Colon (tissue), 2 donors: ENCODE data around the gene STAB1.

ENCODE experiments used
- FAIRE-seq: peaks from 2 replicates; lab custom pipeline; 2012; peaks lifted over from hg19 to GRCh38; lab: Jason Lieb, UNC
- donor health status: control.
- donor health status: control.

Gene STAB1

DNA sequence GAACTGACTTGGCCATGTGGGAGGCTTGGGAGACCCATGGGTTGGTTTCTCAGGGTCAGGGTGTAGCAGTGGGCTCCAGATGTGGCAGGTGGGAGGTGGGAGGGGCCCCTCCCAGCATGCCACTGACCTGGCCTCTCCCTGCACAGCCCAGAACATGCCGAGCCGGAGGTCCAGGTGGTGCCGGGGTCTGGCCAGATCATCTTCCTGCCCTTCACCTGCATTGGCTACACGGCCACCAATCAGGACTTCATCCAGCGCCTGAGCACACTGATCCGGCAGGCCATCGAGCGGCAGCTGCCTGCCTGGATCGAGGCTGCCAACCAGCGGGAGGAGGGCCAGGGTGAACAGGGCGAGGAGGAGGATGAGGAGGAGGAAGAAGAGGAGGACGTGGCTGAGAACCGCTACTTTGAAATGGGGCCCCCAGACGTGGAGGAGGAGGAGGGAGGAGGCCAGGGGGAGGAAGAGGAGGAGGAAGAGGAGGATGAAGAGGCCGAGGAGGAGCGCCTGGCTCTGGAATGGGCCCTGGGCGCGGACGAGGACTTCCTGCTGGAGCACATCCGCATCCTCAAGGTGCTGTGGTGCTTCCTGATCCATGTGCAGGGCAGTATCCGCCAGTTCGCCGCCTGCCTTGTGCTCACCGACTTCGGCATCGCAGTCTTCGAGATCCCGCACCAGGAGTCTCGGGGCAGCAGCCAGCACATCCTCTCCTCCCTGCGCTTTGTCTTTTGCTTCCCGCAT, 7.9 kb upstream of the STAB1 start:
- FAIRE-seq, result no peak

DNA sequence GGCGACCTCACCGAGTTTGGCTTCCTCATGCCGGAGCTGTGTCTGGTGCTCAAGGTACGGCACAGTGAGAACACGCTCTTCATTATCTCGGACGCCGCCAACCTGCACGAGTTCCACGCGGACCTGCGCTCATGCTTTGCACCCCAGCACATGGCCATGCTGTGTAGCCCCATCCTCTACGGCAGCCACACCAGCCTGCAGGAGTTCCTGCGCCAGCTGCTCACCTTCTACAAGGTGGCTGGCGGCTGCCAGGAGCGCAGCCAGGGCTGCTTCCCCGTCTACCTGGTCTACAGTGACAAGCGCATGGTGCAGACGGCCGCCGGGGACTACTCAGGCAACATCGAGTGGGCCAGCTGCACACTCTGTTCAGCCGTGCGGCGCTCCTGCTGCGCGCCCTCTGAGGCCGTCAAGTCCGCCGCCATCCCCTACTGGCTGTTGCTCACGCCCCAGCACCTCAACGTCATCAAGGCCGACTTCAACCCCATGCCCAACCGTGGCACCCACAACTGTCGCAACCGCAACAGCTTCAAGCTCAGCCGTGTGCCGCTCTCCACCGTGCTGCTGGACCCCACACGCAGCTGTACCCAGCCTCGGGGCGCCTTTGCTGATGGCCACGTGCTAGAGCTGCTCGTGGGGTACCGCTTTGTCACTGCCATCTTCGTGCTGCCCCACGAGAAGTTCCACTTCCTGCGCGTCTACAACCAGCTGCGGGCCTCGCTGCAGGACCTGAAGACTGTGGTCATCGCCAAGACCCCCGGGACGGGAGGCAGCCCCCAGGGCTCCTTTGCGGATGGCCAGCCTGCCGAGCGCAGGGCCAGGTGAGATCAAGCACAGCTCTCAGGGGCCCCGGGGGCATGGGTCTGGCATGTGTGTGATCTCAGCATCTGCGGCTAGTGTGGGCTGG, 7.1 kb upstream of the STAB1 start:
- no peak for FAIRE-seq

- FAIRE-seq, result no peak
These were observed 6.4 kb upstream of the STAB1 start for GRCh38 chr3:52488746-52489145.

- no peak for FAIRE-seq
These were observed 5.7 kb upstream of the STAB1 start for GRCh38 chr3:52489453-52489852.

DNA sequence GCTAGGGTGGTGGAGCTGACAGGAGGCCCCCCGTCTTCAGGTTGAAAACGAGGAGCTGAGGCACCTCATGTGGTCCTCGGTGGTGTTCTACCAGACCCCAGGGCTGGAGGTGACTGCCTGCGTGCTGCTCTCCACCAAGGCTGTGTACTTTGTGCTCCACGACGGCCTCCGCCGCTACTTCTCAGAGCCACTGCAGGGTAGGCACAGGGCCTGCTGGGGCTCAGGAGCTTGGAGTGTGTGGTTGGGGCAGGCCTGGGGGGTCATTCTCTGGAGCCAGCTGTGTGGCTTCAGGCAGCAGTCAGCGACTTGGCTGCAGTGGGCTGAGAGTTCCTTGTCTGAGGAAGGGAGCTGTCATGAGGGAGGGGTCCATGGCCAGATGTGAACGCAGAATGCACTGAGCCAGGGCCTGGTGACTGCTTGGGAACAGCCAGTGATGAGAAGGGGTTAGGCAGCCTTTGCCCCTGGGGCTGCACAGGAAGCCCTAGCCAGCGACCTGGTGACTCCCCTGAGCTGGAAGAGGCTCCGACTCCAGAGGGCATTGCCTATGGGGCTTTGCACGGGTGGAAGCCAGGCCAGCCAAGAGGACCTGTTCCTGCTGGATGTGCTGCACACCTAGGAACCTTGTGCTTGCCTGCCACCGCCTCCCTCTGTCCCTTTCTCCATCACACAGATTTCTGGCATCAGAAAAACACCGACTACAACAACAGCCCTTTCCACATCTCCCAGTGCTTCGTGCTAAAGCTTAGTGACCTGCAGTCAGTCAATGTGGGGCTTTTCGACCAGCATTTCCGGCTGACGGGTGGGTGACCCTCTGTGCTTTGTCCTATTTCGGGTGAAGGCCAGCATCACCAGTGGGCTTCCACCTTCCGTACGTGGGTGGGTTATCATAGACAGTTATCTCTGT, 4.9 kb upstream of the STAB1 start:
- no peak for FAIRE-seq

DNA sequence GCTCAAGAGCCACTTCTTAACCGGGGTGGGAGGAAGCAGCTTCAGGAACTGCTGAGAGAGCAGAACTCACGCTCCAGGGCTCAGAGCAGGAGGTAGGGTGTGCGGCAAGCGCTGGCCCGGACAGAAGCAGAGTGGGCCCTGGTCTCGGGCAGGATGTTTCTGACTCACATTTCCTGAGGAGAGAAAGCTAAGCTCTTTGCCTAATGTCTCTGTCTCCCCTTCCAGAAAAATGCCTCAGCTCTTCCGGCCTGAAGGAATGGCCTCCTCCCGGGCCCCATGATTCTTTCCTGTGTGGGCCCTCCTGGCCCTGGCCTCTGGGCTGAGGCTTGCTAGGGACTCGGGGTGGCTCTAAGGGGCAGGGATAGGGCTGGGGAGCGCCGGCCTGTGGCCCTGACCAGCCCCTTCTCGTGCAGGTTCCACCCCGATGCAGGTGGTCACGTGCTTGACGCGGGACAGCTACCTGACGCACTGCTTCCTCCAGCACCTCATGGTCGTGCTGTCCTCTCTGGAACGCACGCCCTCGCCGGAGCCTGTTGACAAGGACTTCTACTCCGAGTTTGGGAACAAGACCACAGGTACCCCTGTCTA, 4.1 kb upstream of the STAB1 start:
- FAIRE-seq, result no peak

DNA sequence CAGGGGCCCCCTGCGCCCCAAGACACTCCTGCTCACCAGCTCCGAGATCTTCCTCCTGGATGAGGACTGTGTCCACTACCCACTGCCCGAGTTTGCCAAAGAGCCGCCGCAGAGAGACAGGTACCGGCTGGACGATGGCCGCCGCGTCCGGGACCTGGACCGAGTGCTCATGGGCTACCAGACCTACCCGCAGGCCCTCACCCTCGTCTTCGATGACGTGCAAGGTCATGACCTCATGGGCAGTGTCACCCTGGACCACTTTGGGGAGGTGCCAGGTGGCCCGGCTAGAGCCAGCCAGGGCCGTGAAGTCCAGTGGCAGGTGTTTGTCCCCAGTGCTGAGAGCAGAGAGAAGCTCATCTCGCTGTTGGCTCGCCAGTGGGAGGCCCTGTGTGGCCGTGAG, 3.1 kb upstream of the STAB1 start:
- no peak for FAIRE-seq

DNA sequence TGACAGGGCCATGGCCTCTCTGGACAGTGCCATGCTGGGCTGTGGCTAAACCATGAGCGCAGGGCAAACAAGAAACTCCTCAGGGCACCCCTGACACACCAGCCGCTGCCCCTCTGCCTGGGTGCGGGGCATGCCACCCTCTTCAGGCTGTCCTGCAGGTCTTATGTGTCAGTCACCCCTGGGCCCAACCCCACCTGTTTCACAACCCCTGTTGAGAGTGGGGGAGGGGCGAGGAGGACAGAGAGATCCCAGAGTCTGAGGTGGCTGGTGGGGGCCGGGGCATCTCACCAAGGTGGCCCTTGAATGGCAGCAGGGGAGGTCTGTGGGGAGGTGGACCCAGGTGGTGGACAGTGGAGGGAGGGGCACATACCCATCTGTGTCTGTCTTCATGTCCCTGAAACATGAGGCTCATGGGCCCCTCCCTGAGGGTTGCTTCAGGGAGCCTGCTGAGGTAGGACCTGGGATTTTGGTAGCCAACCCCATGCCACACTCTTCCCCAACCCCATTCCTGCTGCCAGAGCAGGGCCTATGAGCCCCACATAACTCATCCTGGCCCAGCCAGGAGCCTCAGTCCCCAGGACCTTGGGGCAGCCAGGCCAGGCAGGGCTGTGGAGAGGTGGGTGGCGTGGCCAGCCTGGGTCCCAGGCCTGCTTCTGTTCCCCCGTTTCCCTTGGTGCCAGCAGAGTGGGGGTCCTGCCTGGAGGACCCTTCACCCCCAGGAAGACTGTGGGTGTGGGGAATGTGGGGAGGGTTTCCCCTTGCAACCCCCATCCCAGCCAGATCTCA, 1.7 kb upstream of the STAB1 start:
- no peak for FAIRE-seq

GRCh38 chr3:52494445-52494844, 693 bp upstream of the STAB1 start:
- no peak for FAIRE-seq

DNA sequence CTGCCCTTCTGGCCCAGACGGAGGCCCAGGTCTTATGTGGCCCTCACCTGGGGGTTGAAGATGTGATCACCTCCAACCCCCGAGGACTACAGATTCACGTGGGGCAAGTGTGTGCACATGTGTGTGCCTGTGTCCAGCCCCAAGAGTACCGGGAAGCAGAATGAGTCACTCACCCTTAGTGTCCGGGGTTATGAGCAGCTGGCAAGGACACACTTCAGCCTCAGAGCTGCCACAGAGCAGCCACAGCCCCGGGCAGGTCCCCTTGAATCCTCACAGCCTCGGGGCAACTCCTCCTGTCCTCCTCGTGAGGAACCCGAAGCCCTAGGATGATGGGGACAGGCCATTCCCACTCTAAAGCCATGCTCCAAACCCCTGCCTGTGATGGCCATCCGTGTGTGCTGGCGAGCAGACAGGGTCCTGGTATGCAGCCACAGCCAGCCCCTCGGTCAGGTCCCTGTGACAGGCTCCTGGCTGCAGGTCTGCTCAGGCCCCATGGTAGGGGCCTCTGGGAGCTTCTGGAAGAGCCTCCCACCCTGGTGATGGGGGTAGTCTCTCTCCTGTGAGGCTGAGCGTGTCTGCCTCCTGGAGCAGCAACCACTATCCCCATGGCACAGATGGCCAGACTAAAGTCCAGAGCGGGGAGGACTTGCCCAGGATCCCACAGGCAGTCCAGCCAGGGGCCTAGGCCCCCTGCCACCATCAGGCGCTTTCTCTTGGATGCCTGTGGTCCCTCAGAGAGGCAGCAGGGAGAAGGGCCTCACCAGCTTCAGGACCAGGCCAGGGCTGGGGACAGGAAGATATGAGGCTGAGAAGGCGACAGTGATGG, 852 bp downstream of the STAB1 start:
- FAIRE-seq, result no peak

GRCh38 chr3:52498137-52499054, 3.3 kb downstream of the STAB1 start:
- no peak for FAIRE-seq

- no peak for FAIRE-seq
These were observed 5.9 kb downstream of the STAB1 start for GRCh38 chr3:52501046-52501445.

- FAIRE-seq, result no peak
These were observed 6.9 kb downstream of the STAB1 start for GRCh38 chr3:52502001-52502400.

DNA sequence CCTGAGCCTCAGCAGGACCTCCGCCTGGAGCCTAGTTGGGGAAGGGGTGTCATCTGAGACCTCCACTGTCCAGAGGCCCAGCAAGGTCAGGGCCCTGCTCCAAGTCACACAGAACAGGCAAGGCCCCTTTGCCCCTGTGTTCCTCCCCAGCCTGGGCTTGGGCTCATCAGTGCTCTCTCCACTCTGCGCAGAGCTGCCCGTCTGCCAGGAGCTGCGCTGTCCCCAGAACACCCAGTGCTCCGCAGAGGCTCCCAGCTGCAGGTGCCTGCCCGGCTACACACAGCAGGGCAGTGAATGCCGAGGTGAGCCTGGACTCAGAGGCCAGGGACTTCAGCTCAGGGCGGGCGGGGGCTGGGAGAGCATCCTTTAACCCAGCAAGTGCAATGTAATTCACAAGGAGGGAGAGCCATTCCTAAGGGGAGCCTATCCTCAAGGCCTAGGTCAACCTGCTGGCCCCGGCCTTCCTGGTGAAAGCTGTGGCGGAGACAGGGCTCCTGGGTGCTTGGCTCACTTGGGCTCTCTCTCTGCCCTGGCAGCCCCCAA, 7.7 kb downstream of the STAB1 start:
- FAIRE-seq, result no peak

DNA sequence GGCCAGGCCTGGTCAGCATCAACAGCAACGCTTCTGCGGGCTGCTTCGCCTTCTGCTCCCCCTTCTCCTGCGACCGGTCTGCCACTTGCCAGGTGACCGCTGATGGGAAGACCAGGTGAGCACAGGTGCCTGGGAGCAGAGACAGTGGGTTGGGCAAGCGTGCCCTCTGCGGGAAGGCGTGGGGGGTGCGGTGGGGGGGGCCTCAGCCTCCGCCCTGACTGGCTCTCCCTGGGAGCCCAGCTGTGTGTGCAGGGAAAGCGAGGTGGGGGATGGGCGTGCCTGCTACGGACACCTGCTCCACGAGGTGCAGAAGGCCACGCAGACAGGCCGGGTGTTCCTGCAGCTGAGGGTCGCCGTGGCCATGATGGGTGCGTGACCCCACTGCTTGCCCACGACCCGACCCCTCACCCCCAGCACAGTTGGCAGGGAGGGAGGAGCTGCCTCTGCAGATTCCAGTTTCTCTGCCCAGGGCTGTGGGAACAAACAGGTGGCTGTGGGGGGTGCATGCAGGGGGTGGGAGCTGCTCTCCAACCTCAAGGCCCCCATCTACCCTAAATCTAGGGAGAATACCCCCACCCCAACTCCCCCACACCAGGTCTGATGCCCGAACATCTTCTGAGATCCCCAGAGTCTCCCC, 8.8 kb downstream of the STAB1 start:
- FAIRE-seq, result no peak

DNA sequence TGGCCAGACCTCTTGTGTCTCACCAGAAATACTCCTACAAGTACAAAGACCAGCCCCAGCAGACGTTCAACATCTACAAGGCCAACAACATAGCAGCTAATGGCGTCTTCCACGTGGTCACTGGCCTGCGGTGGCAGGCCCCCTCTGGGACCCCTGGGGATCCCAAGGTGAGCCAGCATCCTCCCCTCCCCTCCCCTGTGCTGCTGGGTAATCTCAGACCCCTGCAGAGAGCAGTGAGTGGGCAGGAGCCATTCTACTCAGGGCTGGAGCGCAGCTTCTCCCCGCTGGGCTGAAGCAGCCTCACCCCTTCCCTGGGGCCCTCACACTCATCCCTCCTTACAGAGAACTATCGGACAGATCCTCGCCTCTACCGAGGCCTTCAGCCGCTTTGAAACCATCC, 9.8 kb downstream of the STAB1 start:
- no peak for FAIRE-seq

DNA sequence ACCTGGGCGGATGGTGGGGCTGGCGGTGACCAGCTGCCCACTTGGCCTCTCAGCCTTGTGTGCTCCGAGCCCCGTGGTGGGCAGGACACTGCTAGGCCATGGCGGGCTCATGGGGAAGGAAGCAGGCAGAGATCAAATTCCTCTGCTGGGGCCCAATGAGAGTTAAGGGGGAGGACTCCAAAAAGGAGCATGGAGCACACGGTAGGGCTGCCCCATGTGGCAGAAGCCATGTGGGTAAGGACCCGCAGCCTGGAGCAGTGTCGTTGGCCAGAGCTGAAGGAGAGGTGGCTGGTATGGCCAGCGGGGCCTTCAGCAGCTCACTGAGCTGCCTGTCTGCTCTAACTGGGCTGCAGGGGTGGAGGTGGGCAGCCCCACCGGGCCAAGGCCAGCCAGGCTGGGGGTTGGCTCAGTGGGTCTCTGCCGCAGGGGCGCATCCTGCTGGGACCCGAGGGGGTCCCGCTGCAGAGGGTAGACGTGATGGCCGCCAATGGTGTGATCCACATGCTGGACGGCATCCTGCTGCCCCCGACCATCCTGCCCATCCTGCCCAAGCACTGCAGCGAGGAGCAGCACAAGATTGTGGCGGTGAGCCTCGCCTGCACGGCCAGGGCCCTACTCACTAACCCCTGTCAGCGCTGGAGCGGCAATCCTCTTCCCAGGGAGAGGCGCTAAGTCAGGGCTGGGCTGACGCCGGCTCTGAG, 11.3 kb downstream of the STAB1 start:
- FAIRE-seq, result no peak

DNA sequence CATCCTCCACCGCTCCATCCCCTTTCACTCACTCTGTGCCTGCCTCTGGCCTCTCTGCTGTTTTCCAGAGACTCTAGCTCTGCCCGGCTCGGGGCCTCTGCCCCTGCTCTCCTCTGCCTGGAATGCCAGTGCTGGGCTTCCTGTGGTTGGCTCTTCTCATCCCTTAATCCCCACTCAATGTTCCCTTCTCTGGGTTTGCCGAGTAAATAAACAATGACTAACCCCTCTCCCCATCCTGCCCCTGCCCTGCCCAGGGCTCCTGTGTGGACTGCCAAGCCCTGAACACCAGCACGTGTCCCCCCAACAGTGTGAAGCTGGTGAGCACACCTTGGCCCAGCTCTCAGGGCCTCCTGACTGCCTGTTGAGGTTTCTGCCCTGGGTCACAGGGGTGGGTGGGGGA, 12.2 kb downstream of the STAB1 start:
- FAIRE-seq, result no peak
